GM04503 (cell line): ENCODE results near the gene TNFSF18.
"Not testable (repeated sequence)": the region's sequence is repeated elsewhere in the genome, so short reads cannot be mapped to it uniquely, and the experiment has no call there.

Experiments
- DNase-seq: peaks from one replicate; pipeline ENCODE4 v3.0.0-alpha.2; 2012; ENCODE audit warnings: low read depth

TNFSF18 gene, protein sequence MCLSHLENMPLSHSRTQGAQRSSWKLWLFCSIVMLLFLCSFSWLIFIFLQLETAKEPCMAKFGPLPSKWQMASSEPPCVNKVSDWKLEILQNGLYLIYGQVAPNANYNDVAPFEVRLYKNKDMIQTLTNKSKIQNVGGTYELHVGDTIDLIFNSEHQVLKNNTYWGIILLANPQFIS

DNA sequence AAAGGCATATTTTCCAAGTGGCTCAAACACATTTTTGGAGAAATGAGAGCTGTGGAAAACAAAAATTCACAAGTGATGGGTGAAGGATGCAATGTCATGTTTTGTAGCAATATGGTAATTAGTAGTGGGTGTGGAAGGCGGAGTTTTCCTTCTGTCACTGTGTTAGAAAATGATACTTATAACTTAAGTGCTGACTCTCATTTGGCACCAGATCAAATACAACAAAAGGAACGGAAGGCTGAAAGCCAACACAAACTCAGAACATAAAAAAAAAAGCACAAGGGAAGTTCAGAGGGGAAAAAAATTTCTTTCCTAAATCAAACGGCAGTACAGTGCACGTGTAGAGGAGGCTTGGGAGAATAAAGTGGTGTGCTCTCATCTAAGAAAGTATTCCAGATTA lies at the start of gene TNFSF18:
TSS of gene TNFSF18 (minus strand) at position 77 of the 400 bp plus-strand sequence. CDS start at position 32, 45 bp downstream.
- no peak for DNase-seq

DNA sequence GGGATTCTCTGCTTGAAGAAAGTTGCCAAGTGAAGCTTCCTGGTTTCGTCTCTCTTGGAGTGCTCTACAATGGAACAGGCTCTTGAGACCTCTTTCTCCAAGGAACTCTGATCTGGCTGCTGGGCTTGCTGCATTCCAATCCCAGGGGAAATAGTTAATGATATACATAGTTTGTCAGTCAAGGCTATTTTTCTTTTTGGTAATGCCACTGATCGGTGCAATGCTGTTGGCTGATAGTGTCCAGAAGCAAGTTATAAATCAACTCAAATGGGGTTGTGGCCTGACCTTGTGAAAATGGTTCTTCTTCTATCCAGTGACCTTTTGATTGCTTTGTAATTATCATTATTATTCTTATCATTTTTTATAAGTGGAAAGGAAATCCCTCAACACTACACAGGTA lies 48.4 kb upstream of the TNFSF18 start:
- DNase-seq = no peak

DNA sequence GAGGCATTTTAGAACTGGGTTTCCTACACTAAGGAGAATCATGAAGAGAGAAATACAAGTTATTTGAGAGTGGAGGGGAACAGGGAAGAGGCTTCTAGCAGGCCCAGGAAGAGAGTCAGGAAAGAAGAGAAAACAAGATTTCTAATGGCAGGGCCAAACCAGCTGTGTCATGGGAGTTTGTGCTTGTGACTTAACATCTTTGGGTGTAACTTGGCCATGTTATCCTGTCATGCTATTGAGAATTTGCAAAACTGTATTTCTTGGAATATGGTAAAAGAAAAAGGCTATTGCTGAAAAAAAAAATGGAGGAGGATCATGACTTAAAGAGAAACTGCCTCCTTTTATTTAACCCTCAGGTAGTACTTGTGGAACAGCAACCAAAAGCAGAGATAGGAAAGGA lies 47.4 kb upstream of the TNFSF18 start:
- no peak for DNase-seq

DNA sequence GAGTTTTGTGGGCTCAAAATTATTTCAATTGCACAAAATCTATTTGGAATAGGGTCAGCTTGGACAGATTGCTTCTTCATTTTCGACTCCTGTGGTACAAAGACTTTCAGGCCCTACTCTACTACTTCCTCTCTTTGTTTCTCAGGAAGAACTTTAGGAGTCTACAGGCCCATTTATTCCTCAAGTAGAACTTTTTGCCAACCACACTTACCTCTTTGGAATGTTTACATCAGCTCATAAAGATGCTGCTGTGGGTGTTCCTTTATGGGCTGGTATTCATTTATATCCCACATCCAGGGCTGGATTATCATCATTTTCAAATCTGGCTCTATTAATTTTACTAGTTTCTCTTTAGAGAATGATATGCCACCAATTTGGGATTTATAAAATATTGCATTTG lies 46.3 kb upstream of the TNFSF18 start:
- DNase-seq = no peak

DNA sequence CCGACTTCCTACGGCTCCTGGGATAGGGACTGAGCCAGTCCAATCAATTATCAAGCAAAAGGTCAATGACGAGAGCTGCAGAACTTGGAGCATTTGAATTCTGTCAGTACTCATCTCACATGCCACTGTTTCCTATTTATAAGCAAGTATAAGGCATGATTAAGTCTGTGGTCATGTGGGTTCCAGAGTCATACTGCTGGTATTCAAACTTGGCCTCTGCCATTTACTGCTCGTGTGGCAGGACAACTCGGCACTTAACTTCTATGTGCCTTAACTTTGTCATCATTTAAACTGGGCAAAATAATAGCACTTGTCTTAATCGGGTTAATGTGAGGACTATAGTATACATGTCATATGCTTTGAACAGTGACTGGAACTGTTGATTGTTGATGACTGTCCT lies 44.9 kb upstream of the TNFSF18 start:
- peak; percentile 65 for DNase-seq

DNA sequence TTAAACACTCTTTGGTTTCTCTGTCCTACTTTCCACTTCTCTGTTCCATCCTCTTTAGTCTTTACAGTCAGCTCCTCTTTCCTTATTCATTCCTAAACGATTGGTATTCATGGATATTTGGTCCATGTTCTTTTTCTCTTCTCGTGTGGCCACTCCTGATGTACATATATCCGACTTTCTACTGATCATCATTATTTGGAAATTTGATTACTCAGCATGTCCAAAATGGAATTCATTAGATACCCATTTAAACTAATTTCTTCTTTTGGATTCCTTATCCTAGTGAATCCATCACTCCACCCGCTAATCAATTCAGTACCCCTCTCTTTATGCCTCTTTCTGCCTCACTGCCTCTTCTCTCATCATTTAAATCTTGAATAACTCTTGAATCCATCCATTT lies 43.8 kb upstream of the TNFSF18 start:
- no peak for DNase-seq

DNA sequence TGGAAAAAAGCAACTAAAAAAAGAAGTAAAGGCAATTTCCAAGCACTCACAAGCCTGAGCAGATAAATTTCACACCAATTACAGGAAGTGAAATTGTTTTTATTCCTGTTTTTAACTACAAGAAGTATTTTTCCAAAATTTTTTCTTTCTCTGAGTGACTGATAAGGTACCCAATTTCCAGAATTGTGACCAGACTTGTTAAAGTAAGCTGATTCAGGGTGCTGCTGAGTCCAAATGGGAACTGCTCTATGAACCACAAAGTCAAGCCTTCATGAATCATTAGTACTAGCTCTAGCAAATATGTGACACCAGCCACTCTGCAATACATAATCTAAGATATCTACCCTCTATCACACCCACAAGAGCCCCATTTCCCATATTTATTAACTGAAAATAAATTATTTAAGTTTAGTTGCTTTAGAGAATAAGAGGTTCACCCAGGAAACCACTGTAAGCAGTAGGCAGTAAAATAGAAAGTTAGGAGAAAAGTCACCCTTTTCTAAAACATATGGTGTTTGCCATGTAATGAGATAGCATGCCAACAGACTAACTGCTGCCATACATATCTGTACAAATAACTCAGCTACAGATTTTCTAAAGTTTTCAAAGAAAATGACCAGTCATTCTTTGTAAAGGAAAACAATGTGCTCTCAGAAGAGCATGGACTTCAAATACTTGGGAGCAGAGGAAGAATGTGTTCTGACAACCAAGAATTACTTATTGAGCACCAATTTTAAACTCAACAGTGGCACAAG lies 43.1 kb upstream of the TNFSF18 start:
- DNase-seq = no peak

DNA sequence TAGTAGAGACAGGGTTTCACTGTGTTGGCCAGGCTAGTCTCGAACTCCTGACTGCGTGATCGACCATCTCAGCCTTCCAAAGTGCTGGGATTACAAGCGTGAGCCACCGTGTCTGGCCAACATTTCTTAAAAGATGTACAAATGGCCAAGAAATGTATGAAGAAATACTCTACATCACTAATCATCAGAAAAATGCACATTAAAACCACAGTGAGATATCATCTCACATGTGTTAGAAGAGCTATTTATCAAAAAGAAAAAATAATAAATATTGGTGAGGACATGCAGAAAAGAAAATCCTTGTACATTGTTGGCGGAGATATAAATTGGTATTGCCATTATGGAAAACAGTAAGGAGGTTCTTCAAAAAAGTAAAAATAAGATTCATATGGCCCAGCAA lies 33.6 kb upstream of the TNFSF18 start:
- no peak for DNase-seq

DNA sequence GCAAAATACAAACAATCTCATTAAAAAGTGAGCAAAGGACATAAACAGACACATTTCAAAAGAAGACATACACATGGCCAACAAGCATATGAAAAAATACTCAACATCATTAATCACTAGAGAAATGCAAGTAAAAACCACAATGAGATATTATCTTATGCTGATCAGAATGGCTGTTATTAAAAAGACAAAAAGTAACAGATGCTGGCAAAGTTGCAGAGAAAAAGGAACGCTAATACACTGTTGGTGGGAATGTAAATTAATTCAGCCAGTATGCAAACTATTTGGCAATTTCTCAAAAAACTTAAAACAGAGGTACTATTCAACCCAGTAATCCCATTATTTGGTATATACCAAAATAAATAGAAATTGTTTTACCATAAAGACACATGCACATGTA lies 32.2 kb upstream of the TNFSF18 start:
- DNase-seq = no peak

DNA sequence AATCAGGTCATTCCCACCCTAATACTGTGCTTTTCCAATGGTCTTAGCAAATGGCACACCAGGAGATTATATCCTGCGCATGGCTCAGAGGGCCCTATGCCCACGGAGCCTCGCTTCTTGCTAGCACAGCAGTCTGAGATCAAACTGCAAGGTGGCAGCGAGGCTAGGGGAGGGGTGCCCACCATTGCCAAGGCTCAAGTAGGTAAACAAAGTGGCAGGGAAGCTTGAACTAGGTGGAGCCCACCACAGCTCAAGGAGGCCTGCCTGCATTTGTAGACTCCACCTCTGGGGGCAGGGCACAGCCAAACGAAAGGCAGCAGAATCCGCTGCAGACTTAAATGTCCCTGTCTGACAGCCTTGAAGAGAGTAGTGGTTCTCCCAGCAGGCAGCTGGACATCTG lies 23.5 kb upstream of the TNFSF18 start:
- not testable (repeated sequence) for DNase-seq

DNA sequence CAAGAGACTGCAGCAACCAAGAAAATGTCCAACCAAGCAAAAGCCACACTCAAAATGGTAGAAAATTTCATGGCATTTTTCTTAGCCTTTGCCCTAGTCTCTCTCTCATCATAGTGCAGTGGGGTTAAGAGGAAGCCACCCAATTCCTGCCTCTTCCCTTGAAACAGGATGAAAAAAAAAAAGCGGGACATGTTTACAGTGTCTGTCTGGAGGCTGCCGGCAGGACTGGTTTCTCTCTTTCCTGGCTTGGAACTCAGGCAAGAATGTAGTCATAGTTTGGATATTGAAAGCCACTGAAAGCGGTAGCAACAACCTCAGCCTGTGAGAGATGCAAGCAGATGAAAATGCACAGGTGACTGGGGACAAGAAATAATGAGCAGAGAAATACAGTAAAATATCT lies 13.3 kb upstream of the TNFSF18 start:
- DNase-seq = no peak

DNA sequence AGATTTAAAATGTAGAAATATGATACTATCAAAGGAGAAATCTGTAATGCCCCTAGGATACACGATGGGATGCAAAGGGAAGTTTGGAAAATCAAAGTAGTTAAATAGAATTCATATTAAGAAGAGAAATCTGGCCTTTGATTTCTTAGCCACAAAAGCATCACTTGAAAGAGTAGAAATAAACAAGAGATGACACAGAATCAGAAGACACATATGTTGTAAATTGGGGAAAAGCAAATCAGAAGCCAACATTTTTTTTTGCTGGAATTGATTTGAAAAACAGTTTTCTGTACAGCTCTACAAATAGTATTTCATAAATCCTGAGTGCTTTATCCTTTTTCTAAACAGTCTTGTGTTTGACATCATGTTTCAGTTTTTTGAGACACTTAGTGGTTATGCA lies 12.4 kb upstream of the TNFSF18 start:
- no peak for DNase-seq

DNA sequence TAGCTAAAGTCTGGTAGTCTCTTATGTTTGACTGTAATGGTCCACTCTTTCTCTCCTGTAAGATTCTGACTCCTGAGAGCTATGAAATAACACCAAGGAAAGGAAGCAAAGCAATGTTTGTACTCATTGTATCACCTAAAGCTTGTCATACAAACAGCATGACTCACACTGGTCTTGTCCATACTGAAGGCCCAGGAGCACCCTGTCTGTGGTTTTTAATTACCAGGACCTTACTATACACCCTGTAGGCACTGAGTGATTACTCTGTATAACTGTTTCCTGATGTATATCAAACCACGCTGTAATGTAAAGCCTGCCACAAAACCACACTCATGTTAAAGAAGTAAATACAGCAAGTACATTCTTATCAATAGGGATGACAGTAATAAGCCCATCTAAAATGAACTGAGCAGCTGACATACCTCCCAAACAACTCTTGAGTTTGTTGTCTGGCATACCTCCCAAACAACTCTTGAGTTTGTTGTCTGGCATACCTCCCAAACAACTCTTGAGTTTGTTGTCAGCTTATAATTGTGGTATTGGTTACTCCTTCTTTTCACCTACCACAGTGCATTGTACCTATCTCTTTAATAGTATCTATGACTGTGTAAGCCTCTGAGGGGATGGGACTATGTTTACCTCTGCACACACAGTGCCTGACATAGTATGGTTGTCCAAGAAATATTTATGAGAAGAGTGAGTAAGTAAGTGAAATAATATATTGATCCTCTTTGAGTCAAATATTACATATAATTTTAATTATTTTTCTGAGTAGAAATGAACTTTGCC lies 11.6 kb upstream of the TNFSF18 start:
- DNase-seq = peak; percentile 42

DNA sequence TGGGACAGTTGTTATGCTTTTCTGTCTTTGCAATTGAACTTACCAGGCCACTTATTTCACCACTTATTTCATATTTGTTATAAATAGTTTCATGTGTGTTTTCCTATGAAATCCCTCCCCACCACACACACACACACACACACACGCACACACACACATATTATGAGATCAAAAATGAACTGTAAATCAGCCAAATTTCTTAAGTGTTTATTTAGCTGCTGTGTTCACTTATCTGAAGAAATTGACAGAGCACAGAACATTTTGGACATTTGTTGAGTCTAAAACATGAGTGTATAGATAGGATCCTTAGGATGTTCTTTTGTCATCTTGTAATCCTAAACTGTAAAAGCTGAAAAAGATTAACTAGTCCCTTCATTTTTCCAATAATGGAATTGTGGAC lies 7.8 kb upstream of the TNFSF18 start:
- no peak for DNase-seq

DNA sequence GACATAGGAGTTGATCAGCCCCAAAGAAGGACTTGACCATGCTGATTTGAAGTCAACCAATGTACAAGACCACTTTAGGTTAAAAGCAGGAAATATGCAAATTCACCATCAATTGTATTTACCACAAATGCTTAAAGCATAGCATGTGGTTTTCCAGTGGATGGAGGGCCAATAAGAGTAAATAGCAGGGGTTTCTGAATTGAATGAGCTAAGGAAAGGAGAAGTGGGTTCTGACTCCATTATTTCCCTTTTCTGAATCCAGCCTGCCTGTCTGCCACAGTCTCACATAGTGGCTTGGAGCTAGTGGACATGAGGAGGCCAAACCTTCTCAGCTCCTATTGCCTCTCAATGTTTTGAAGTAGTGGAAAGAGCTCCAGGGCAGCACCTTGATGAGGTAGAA lies 7.2 kb upstream of the TNFSF18 start:
- no peak for DNase-seq

DNA sequence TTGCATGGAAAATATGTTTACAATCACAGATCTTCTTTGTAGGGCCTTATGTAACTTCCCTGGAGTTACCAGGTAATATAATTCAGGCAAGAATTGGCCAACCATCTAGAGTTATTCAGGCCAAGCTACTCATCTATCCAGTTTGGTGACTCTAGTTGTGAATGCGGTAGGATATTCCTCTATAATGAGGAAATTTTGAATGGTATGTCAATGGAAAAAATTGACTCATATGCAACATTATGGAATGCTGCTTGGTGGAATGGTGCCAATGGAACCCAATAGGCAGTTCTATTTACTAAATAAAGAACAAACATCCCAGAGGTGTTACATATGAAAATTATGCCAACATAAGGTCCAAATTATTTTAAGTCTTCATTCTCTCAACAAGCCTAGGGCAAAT lies 5.6 kb upstream of the TNFSF18 start:
- no peak for DNase-seq

DNA sequence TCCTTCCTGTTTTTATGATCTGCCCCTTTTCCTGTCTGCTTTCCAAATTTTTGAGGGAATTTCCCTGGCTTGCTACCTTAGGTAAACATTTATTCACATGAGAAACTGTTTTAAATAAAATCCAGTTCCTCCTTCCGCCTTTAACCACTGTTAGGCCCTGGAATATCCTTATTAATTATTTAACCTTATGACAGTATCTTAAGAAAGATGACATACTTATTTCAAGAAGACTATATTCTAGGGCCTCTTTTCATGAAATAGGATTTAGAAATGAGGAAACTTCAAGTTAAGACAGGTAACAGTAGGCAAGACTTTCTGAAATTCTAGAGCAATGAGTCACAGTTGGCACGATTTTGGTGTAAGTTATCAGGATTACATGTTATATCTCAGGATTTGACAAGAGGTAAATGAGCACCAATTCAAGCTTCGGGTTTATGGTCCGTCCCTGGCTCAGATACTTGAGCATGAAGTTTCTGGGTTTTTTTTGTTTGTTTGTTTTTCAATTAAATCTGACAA lies 2.0 kb upstream of the TNFSF18 start:
- DNase-seq = no peak

DNA sequence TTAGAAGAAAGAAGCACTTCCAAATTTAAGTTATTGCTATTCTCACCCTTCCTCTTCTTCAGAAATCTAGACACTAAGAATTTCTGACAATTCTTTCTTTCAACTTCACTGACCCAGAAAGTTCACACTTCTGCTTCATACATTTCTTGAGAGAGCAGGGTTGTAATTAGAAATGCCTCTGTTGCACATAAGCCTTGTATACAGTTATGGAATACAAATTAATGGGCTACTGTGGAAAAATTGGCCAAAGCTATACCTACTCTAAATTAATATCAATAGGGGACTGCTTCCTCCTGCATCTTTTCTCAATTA lies 1.5 kb downstream of the TNFSF18 start:
- no peak for DNase-seq

DNA sequence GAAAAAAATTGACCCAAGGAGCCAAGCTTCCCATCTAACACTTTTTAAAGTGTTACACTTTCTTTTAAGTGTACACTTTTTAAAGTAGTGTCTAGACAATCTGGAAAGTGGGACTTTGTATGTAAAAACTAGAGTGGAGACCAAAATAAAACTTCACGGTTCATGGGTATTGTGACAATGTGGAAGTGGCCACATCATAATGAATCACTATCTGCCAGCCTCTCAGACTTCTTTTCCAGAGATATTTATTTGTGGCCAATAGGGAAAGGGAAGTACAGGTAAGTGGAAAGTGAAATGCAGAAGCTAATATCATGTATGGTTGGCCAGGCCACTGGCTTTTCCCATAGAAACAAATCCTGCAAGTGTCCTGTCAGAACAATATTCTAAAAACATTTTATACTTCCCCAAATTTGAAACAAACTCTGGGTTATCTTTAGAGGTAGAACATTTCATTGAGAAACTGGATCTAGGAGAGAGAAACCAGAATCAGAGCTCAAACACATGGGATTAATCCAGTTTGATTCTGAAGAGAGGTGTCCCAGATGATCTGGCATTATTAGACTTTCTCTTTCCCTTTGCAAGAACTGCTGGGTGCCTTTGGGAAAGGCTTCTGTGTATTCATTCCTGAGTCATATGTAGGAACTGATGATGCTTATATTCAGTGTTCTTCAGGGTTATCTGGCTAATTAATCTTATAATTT lies 2.0 kb downstream of the TNFSF18 start:
- DNase-seq = no peak

DNA sequence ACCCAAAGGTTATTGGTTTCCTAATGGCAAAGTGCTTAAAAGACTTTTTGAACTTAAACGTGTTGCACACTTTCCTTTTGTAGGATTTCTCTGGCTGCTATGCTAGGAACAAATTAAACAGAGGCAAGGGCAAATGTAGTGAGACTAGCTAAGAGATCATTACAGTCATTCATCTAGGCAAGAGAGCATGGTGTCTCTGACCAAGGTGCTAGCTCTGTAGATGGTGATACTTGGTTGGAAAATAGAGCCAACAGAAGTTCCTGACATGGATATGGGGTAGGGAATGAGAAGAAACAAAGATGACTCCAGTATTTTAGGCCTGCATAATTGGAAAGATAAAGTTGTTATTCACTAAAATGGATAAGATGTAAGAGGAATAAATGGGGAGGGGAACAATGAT lies 6.1 kb downstream of the TNFSF18 start:
- DNase-seq = no peak

DNA sequence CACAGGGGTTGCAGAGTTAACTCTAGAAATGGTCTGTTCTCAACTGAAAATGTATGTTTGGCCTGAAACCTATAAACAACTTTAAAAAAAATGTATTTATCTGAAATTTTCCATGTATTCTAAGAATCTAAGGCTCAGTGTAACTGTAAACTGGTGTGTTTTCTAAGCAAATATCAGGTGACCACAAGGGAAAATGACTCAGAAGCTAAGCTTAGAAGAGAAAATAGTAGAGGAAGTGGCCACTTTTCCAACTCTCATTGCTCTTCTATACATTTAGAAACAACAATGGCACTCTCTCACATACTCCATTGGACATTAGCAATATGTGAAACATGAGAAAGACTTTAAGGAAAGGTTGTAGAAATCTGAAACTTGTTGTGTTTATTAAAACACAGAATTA lies 7.5 kb downstream of the TNFSF18 start:
- DNase-seq = no peak

DNA sequence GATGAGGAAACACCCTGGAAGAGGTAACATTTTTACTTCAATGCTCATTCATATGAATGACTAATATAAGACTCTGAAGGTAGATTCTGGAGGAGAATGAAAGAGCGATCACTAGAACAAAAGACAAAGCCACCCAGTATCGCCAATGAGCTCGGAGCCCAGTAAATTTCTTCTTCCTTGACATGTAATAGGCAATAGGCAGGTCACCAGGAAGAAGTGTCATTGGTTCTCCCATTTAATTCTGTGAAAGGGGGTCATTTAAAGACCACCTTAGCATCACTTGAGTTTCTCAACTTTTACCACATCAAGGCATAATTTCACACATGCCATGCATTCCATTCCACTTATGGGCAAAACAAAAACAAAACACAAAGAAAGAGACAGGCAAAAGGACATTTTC lies 7.9 kb downstream of the TNFSF18 start:
- DNase-seq = no peak

DNA sequence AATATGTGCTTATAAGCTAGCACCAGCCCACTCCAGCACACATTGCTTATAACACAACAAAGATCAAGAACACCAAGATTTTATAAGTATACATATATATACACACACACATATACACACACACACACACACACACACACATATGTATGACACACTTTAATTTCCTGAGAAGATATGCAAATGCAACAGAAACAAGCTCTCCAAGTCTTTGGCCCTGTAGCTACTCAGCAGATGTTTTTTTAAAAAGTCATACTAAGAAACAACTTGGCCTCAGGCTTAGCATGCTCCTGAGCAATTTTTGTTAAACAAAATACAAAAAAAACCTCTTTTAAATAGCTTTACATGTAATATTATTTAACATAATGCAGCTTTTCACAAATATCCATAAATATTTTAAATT lies 11.1 kb downstream of the TNFSF18 start:
- no peak for DNase-seq
